ENCODE results near the gene CCDC148.

DNA sequence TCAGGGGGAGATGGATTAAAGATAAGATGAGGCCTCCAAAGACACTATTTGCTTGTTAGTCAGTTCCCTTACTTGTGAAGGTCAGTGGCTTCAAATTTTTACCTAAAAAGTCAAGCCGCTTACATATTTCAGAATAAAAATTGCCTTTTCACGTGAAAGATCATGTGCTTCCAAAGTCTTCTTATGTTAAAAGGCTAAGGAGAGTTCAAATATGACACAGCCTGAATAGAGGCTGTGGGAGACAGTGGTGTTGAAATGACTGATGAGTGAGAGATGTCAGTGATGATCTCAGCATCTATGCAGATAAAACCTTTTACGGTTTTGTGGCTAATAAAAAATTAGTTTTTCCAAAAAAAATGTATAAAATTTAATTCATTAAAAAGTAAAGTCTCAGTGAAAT is 314.4 kb downstream of the CCDC148 start:
- no peak for TF ChIP-seq SREBF2 (IDR thresholded peaks at IDR 0.05)
- TF ChIP-seq RAD21 (conservative IDR thresholded peaks at IDR 0.05 in 1 of 2, IDR thresholded peaks at IDR 0.05 in 1 of 2), result no peak
- TF ChIP-seq MAZ (IDR thresholded peaks at IDR 0.05; ENCODE audit: borderline replicate concordance, low read depth, low read length), result no peak
- TF ChIP-seq, protein P1, sequence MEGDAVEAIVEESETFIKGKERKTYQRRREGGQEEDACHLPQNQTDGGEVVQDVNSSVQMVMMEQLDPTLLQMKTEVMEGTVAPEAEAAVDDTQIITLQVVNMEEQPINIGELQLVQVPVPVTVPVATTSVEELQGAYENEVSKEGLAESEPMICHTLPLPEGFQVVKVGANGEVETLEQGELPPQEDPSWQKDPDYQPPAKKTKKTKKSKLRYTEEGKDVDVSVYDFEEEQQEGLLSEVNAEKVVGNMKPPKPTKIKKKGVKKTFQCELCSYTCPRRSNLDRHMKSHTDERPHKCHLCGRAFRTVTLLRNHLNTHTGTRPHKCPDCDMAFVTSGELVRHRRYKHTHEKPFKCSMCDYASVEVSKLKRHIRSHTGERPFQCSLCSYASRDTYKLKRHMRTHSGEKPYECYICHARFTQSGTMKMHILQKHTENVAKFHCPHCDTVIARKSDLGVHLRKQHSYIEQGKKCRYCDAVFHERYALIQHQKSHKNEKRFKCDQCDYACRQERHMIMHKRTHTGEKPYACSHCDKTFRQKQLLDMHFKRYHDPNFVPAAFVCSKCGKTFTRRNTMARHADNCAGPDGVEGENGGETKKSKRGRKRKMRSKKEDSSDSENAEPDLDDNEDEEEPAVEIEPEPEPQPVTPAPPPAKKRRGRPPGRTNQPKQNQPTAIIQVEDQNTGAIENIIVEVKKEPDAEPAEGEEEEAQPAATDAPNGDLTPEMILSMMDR (IDR thresholded peaks at IDR 0.05), result no peak
- no peak for TF ChIP-seq POLR2A (IDR thresholded peaks at IDR 0.05; ENCODE audit: low read length)
- TF ChIP-seq USF2 (IDR thresholded peaks at IDR 0.05), result no peak
- no peak for TF ChIP-seq NR3C1 (IDR thresholded peaks at IDR 0.05)
- TF ChIP-seq, protein P2, sequence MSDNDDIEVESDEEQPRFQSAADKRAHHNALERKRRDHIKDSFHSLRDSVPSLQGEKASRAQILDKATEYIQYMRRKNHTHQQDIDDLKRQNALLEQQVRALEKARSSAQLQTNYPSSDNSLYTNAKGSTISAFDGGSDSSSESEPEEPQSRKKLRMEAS (IDR thresholded peaks at IDR 0.05), result no peak
